ENCODE data around the gene SLC10A7. TPM values are rescaled to one million over a fixed set of nuclear protein-coding genes. Genes with fewer than 3 reads are reported as not detected.

Gene SLC10A7
- total and polyA plus RNA-seq, 2 donors (not counting 1 experiment from before 2014, with no cell fraction given) = 5.7 to 18.3 TPM

DNA sequence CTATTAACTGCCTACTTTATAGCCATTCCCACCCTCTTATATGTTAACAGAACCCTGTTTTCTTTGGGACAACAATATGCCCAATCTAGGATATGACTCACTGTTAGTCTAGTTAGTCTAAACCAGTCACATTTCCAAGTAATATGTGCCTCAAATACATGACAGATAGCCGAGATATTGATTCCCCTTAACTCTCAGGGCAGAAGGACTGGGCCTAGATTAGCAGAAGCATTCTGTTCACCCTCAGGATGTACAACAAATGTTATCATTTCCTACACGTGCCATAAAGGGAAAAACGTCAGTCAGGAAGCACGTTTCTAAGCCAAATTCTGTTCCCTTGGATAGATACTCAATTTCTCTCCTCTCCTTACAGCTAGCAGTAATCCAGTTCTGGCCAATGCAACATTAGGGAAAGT, 114.1 kb downstream of the SLC10A7 start:
- no peaks in the 10 kb centered on the region for H3K27me3 Mint-ChIP-seq
- ATAC-seq (ENCODE audit: low read depth) = no peak
- TF ChIP-seq CTCF (IDR thresholded peaks at IDR 0.05) (no peak), EZH2 (IDR thresholded peaks at IDR 0.05; ENCODE audit: borderline replicate concordance, insufficient read depth, low read depth, low read length, poor library complexity, severe bottlenecking) (no peak)
- CTCF ChIA-PET = no interaction called here
- Histone ChIP-seq H3K79me2 (ENCODE audit: control insufficient read depth, insufficient read depth, low read length) (no peaks in the 10 kb centered on the region), H4K20me1 (ENCODE audit: control insufficient read depth, insufficient read depth, low read length, poor library complexity, severe bottlenecking) (no peaks in the 10 kb centered on the region), H3K27ac (ENCODE audit: low read length in 2 of 2) (no peak overlapping the region), H3K4me3 (ENCODE audit: control extremely low read depth in 1 of 5, extremely low read depth in 1 of 5, insufficient read depth in 1 of 5, low read depth in 2 of 5, low read length in 4 of 5) (no peak overlapping the region), H3K4me2 (replicated peaks; ENCODE audit: low read depth, low read length, poor library complexity, severe bottlenecking) (no peak overlapping the region), H2AFZ (ENCODE audit: insufficient read depth, low read depth, low read length, poor library complexity, severe bottlenecking) (no peak overlapping the region), H3K9me3 (ENCODE audit: control extremely low read depth in 1 of 3, control insufficient read depth in 2 of 3, insufficient read depth in 1 of 3, low read length in 2 of 3) (no peaks in the 10 kb centered on the region), H3K9ac (ENCODE audit: low read length) (no peak overlapping the region), H3K4me1 (ENCODE audit: control insufficient read depth in 2 of 2, insufficient read depth in 2 of 2, low read length in 2 of 2) (no peaks in the 10 kb centered on the region), H3K27me3 (replicated peaks in 1 of 4; ENCODE audit: control extremely low read depth in 1 of 4, control insufficient read depth in 3 of 4, insufficient read depth in 4 of 4, low read length in 3 of 4) (no peaks in the 10 kb centered on the region), H3K36me3 (replicated peaks in 1 of 2; ENCODE audit: control extremely low read depth in 1 of 2, control insufficient read depth in 1 of 2, extremely low read depth in 1 of 2, insufficient read depth in 2 of 2, low read length in 1 of 2) (no peaks in the 10 kb centered on the region)
- POLR2A ChIA-PET = no interaction called here
- intact Hi-C loops (cut with micrococcal nuclease) = no loop called here
- WGBS (ENCODE audit: insufficient coverage) = 84% methylated on average over 4 of the region's 4 CpGs
- H3K4me1 Mint-ChIP-seq = no peaks in the 10 kb centered on the region
- H3K4me3 Mint-ChIP-seq = no peak overlapping the region
- no peak for DNase-seq
- H3K27ac Mint-ChIP-seq = no peak overlapping the region
- H3K9me3 Mint-ChIP-seq (ENCODE audit: insufficient read depth) = no peaks in the 10 kb centered on the region

- no peak for ATAC-seq (ENCODE audit: low read depth)
- CTCF ChIA-PET = no interaction called here
- no CpG with 5 or more reads among the region's 3 CpGs for WGBS (ENCODE audit: insufficient coverage)
These were observed 114.5 kb downstream of the SLC10A7 start for GRCh38 chr4:146407257-146407656.

More at GRCh38 chr4:146407257-146407656, 114.5 kb downstream of the SLC10A7 start:
- Histone ChIP-seq H4K20me1 (ENCODE audit: control insufficient read depth, insufficient read depth, low read length, poor library complexity, severe bottlenecking) (no peaks in the 10 kb centered on the region), H3K9ac (ENCODE audit: low read length) (no peak overlapping the region), H3K27ac (ENCODE audit: low read length in 2 of 2) (no peak overlapping the region), H3K9me3 (ENCODE audit: control extremely low read depth in 1 of 3, control insufficient read depth in 2 of 3, insufficient read depth in 1 of 3, low read length in 2 of 3) (no peaks in the 10 kb centered on the region), H3K27me3 (replicated peaks in 1 of 4; ENCODE audit: control extremely low read depth in 1 of 4, control insufficient read depth in 3 of 4, insufficient read depth in 4 of 4, low read length in 3 of 4) (no peaks in the 10 kb centered on the region), H3K4me1 (ENCODE audit: control insufficient read depth in 2 of 2, insufficient read depth in 2 of 2, low read length in 2 of 2) (no peaks in the 10 kb centered on the region), H3K36me3 (replicated peaks in 1 of 2; ENCODE audit: control extremely low read depth in 1 of 2, control insufficient read depth in 1 of 2, extremely low read depth in 1 of 2, insufficient read depth in 2 of 2, low read length in 1 of 2) (no peaks in the 10 kb centered on the region), H3K79me2 (ENCODE audit: control insufficient read depth, insufficient read depth, low read length) (no peaks in the 10 kb centered on the region), H2AFZ (ENCODE audit: insufficient read depth, low read depth, low read length, poor library complexity, severe bottlenecking) (no peak overlapping the region), H3K4me2 (replicated peaks; ENCODE audit: low read depth, low read length, poor library complexity, severe bottlenecking) (no peak overlapping the region), H3K4me3 (ENCODE audit: control extremely low read depth in 1 of 5, extremely low read depth in 1 of 5, insufficient read depth in 1 of 5, low read depth in 2 of 5, low read length in 4 of 5) (no peak overlapping the region)
- Mint-ChIP-seq H3K4me3 (no peak overlapping the region), H3K27ac (no peak overlapping the region), H3K4me1 (no peaks in the 10 kb centered on the region), H3K27me3 (no peaks in the 10 kb centered on the region), H3K9me3 (ENCODE audit: insufficient read depth) (no peaks in the 10 kb centered on the region)
- POLR2A ChIA-PET = no interaction called here
- intact Hi-C loops (cut with micrococcal nuclease) = no loop called here
- TF ChIP-seq EZH2 (IDR thresholded peaks at IDR 0.05; ENCODE audit: borderline replicate concordance, insufficient read depth, low read depth, low read length, poor library complexity, severe bottlenecking) = no peak
- no peak for TF ChIP-seq CTCF (IDR thresholded peaks at IDR 0.05)
- DNase-seq = no peak

Measured in B cell (primary cell).